ENCODE data around the gene RCN2. TPM values are rescaled to one million over a fixed set of nuclear protein-coding genes. Genes with fewer than 3 reads are reported as not detected.

Gene RCN2
- total RNA-seq, 1 experiment from 2014 or later = 46.1 TPM

DNA sequence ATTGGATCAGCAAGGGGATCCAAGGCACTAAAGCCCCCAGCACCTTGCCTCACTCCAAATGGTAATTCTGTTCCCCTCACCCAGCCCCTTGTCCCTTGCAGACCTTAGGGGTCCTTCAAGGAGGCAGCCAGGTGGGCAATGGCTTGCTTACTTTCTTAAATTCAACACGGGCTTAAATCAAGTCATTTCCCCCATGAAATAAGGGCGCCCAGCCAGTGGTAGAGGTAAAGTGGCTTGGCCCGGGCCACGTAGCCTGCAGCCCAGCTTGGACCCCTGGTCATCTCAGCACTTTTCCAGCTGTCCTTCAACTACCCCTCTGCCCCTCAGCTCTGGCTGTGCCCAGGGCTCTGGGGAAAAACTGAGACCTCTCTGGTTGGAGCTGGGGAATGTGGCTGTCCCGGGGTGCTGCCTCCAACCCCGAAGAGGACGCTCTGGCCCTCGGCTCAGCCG lies 64.6 kb downstream of the RCN2 start:
- no peaks in the 10 kb centered on the region for H3K79me2 ChIP-seq (ENCODE audit: low read depth)
- no peaks in the 10 kb centered on the region for H3K27me3 ChIP-seq (ENCODE audit: insufficient read depth, low read depth)
- DNase-seq = no peak
- no TSS peak for BruUV-seq (replicated peaks)
- ChIA-PET POLR2A (ENCODE audit: unreplicated experiment) (interaction anchor here (0.6 kb wide), 2 partner anchors 13 to 25 kb away, joined by 4 to 6 read pairs; no protein-coding TSS in a partner anchor), CTCF (no interaction called here)
- H3K36me3 ChIP-seq (ENCODE audit: low read depth) = no peaks in the 10 kb centered on the region
- no peaks in the 10 kb centered on the region for H3F3A ChIP-seq (ENCODE audit: insufficient read depth, low read depth)
- intact Hi-C loops (cut with micrococcal nuclease; ENCODE audit: unreplicated experiment) = no loop called here
- H3K4me2 ChIP-seq = no peak overlapping the region
- no peak overlapping the region for H3K27ac ChIP-seq
- no peak overlapping the region for H3K4me3 ChIP-seq
- no peak overlapping the region for H2AFZ ChIP-seq
- no peaks in the 10 kb centered on the region for H3K9me3 ChIP-seq (ENCODE audit: insufficient read depth, low read depth)
- TF ChIP-seq, protein P1, sequence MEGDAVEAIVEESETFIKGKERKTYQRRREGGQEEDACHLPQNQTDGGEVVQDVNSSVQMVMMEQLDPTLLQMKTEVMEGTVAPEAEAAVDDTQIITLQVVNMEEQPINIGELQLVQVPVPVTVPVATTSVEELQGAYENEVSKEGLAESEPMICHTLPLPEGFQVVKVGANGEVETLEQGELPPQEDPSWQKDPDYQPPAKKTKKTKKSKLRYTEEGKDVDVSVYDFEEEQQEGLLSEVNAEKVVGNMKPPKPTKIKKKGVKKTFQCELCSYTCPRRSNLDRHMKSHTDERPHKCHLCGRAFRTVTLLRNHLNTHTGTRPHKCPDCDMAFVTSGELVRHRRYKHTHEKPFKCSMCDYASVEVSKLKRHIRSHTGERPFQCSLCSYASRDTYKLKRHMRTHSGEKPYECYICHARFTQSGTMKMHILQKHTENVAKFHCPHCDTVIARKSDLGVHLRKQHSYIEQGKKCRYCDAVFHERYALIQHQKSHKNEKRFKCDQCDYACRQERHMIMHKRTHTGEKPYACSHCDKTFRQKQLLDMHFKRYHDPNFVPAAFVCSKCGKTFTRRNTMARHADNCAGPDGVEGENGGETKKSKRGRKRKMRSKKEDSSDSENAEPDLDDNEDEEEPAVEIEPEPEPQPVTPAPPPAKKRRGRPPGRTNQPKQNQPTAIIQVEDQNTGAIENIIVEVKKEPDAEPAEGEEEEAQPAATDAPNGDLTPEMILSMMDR (conservative IDR thresholded peaks at IDR 0.05) = no peak
- TF ChIP-seq EZH2 (IDR thresholded peaks at IDR 0.05; ENCODE audit: low read depth) = no peak
- no peaks in the 10 kb centered on the region for H3K9me2 ChIP-seq (ENCODE audit: insufficient read depth)
- H3K4me1 ChIP-seq (replicated peaks; ENCODE audit: insufficient read depth) = no peaks in the 10 kb centered on the region
- no peaks in the 10 kb centered on the region for H4K20me1 ChIP-seq (ENCODE audit: insufficient read depth)

DNA sequence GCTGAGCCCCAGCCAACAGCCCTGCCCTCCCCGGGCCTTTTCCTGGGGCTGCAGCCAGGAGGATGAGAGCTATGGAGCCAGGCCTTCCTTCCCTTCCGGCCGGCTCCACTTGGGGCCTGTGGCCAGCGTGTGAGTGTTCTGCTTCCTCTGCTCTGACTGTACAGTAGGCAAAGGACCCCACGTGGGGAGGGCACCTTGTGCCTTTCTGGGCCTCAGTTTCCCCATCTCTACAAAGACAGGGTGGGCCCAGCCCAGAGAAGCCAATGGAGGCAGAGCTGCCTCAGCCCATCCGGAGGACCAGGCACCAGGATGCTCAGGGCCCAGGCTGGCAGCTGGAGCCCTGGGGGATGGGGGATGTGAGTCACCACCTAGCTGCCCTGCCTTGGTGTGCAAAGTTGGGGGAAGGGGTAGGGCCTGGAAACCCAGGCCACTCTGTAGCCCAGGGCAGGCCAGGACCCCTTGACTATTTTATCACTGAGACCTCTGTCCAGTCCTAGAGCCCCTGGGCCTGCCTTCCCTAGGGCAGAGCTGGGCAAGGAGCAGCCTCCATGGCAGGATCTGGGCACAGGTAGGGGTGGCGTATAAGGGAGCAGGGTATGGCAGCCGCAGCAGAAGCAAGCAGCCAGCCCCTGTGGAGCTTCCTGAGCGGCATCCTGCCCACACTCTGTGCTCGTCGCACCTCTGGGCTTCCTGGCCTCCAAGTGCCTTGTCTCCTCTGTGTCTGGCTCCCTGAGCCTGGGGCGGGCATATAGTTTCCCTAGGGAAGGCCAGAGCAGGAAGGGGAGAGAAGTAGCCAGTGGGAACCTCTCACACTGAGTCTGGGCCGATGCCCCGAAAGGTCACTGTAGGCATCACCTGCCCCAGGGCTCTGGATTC lies 65.2 kb downstream of the RCN2 start:
- ChIA-PET POLR2A (ENCODE audit: unreplicated experiment) (interaction anchor here (0.6 kb wide), 2 partner anchors 13 to 26 kb away, joined by 4 to 6 read pairs; no protein-coding TSS in a partner anchor), CTCF (no interaction called here)
- no peaks in the 10 kb centered on the region for H3K36me3 ChIP-seq (ENCODE audit: low read depth)
- TF ChIP-seq EZH2 (IDR thresholded peaks at IDR 0.05; ENCODE audit: low read depth) = no peak
- TF ChIP-seq, protein P1 (conservative IDR thresholded peaks at IDR 0.05) = no peak
- no peaks in the 10 kb centered on the region for H3K79me2 ChIP-seq (ENCODE audit: low read depth)
- no peak overlapping the region for H3K27ac ChIP-seq
- H3K9me3 ChIP-seq (ENCODE audit: insufficient read depth, low read depth) = no peaks in the 10 kb centered on the region
- no TSS peak for BruUV-seq (replicated peaks)
- H3F3A ChIP-seq (ENCODE audit: insufficient read depth, low read depth) = no peaks in the 10 kb centered on the region
- no peak overlapping the region for H3K4me3 ChIP-seq
- H2AFZ ChIP-seq = no peak overlapping the region
- H3K27me3 ChIP-seq (ENCODE audit: insufficient read depth, low read depth) = no peaks in the 10 kb centered on the region
- no peak overlapping the region for H3K4me2 ChIP-seq
- H3K4me1 ChIP-seq (replicated peaks; ENCODE audit: insufficient read depth) = no peaks in the 10 kb centered on the region
- H3K9me2 ChIP-seq (ENCODE audit: insufficient read depth) = no peaks in the 10 kb centered on the region
- intact Hi-C loops (cut with micrococcal nuclease; ENCODE audit: unreplicated experiment) = no loop called here
- DNase-seq = no peak
- H4K20me1 ChIP-seq (ENCODE audit: insufficient read depth) = no peaks in the 10 kb centered on the region

DNA sequence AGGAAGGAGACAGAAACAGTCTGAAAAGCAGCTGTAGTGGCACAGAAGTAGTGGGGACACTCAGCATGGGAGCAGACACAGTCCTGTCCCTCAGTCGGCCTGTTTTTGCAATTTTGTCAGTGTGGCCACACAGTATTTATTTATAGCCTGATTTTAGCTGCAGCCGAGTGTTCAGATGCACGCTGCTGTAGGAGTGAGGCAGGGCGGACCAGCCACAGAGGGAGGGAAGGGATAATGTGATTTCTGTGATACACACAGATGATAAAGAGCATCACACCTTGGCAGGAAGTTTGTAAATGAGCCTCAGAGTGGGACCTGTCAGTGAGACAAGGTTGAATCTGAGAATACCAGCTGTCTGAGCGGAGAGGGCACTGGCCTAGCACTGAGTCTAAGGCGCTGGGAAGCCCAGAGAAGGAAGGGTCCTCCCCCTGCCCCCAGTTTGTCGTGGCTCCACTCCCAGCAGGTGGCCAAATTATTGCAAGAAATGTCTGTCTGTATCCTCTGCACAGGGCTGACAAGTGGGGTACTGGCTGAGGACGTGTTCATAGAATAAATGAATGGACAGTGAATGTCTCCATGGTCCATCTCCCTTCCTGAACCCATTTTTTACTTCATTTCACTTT lies 67.2 kb downstream of the RCN2 start:
- Histone ChIP-seq H3K27me3 (ENCODE audit: insufficient read depth, low read depth) (no peaks in the 10 kb centered on the region), H4K20me1 (ENCODE audit: insufficient read depth) (no peaks in the 10 kb centered on the region), H3K4me1 (replicated peaks; ENCODE audit: insufficient read depth) (no peaks in the 10 kb centered on the region), H3K9me3 (ENCODE audit: insufficient read depth, low read depth) (no peaks in the 10 kb centered on the region), H2AFZ (no peak overlapping the region), H3K79me2 (ENCODE audit: low read depth) (no peaks in the 10 kb centered on the region), H3K36me3 (ENCODE audit: low read depth) (no peaks in the 10 kb centered on the region), H3K4me2 (no peak overlapping the region), H3K27ac (no peak overlapping the region), H3K9me2 (ENCODE audit: insufficient read depth) (no peaks in the 10 kb centered on the region), H3F3A (ENCODE audit: insufficient read depth, low read depth) (no peaks in the 10 kb centered on the region), H3K4me3 (no peak overlapping the region)
- no peak for DNase-seq
- TF ChIP-seq, protein P1 (conservative IDR thresholded peaks at IDR 0.05) = no peak
- no peak for TF ChIP-seq EZH2 (IDR thresholded peaks at IDR 0.05; ENCODE audit: low read depth)
- ChIA-PET CTCF (no interaction called here), POLR2A (ENCODE audit: unreplicated experiment) (no interaction called here)
- intact Hi-C loops (cut with micrococcal nuclease; ENCODE audit: unreplicated experiment) = no loop called here
- no TSS peak for BruUV-seq (replicated peaks)
